GM12801 (cell line): Measurements from ENCODE around the gene PROZ.

Experiments
- CTCF ChIP-seq: IDR thresholded peaks from one replicate; pipeline ENCODE4 v1.5.1; 2011; ENCODE audit warnings: control low read depth; ENCODE audit not compliant: insufficient read length; ENCODE audit errors: extremely low read depth

The PROZ gene

GRCh38 chr13:113158946-113159345, 498 bp downstream of the PROZ start:
- TF ChIP-seq CTCF: no peak

DNA sequence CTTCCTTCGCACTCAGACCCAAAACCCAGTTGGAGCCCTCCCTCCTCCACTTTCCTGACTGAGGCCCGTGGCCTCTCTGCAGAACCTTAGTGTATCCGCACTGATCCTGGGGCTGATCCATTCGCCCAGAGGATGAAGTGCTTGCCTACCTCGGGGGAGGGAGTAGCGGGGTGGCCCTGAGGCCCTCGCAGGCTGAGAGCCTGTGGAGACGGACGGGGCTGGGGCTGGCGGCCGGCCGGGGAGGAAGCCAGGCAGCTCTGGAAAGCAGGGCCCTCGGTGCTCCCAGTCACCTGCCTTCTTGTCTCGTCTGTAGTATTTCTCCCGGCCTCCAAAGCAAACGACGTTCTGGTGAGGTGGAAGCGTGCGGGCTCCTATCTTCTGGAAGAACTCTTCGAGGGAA, 1.3 kb downstream of the PROZ start:
- no peak for TF ChIP-seq CTCF

DNA sequence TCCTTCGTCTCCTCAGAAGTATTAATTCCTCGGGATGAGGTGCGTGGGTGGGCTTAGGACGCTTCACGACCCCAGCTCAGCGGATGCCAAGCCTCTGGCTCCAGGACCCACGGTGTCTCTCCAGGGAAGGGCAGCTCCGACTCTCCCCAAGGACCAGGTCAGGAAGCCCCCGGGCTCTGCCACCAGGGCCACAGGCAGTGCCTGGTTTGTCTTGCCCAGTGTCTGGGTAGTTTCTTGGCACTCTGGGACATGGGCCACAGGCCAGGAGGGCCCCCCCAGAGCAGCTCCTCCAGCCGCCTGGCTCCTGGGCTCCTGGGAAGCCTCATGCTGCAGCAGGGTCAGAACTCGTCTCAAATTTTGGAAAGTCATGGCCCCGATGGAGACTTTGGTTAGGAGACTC, 2.5 kb downstream of the PROZ start:
- no peak for TF ChIP-seq CTCF

DNA sequence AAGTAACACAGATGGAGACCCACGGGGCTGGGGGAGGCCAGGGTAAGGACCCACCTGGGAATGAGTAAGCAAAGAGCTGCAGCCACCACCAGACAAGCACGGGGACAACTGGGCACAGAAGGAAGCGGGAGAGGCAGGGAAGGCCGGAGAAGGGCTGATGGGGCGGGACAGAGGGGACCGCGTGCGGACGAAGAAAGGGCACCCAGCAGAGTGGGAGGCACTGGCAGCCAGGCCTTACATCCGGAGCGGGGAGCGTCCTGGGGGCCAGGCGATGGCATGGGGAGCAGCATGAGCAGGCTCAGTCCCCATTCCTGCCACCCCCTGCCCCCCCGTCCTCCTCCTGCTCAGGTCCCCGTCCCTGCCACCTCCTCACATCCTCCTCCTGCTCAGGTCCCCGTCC, 3.0 kb downstream of the PROZ start:
- no peak for TF ChIP-seq CTCF

DNA sequence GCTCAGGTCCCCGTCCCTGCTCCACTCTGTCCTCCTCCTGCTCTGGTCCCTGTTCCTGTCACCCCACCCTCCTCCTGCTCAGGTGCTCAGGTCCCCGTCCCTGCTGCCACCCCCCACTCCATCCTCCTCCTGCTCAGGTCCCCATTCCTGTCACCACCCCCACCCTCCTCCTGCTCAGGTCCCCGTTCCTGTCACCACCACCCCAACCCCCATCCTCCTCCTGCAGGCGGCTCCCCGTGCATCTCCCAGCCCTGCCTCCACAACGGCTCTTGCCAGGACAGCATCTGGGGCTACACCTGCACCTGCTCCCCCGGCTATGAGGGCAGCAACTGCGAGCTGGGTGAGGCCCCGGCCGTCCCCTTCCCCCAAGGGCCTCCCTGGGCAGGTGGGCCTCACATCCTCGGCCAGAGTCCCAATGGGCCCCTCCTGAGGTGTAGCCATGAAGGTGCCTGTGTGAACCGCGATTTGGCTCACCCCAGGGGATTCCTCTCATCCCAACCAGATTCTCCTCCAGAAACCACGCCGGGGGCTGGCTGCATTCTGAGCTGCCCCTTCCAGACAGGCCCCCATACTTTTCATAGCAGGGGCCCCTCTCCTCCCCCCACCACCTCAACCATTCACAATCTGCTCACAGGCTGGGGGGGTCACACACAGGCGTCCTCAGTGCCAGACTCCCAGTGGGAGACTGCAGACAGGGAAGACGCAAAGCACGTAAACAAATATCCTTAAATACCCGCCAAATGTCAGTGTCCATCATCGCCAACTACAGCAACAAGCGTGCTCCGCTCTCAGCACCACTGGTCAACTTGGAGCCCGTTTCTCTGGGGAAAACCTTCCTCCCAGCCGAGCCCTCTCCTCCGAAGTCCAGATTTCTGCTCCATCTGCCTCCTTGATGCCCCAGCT, 4.6 kb downstream of the PROZ start:
- no peak for TF ChIP-seq CTCF

DNA sequence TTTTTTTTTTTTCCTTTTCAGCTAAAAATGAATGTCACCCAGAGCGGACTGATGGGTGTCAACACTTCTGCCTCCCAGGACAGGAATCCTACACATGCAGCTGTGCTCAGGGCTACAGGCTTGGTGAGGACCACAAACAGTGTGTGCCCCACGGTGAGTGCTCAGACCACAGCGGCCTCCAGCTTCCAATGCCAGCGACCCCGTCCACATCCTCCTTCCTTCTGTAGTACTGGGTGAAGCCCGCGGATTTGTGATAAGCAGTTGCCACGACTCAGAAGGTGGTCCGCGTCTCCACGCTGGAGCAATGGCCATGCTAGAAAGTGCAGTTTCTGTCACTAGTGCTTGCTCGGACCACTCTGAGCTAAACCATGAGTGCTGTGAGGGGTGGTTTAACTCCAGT, 6.0 kb downstream of the PROZ start:
- TF ChIP-seq CTCF: no peak

DNA sequence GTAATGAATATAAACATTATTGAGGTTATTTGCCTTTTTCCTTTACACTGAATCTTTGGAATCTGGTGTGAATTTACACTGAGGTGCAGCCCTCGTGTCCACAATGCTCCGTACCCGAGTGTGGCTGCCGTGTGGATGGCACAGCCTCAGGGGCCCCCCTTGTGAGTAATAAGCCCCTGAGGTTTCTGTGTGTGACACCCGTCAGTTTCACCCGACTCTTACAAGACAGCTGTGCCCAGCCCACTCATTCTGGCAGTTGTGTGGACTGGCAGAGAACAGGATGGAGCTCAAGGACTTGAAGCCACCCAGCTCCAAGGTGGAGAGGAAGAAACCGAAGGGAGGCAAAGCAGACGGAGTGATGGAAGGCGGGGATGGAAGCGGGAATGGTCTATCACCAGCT, 7.8 kb downstream of the PROZ start:
- no peak for TF ChIP-seq CTCF

DNA sequence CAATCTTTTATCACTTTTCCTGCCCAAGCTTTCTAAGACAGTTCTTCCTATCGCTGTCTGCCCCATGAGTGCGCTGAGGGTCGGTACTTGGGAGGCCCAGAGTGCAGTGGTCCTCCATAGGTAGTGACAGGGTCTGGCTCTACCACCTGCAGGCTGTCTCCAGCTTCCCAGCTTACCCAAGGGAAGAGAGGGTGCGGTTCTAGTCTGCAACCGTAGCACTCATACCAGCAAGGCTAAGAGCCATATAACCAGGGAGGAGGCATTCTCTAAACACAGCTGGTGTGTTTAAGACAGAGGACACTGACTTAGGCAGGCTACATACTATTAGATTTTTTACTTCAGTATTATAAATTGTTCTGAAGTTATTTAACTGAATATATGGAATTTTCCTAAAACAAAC, 8.2 kb downstream of the PROZ start:
- no peak for TF ChIP-seq CTCF
